Endothelial cell (in vitro differentiated cells): ENCODE measurements around the gene SLC22A4. TPM values are rescaled to one million over a fixed set of nuclear protein-coding genes. Genes with fewer than 3 reads are reported as not detected.

Experiments used
- DNase-seq: peaks from one replicate; pipeline ENCODE4 v3.0.0; 2021; ENCODE audit warnings: low spot score
- H3K27ac Mint-ChIP-seq: one replicate; pipeline ENCODE4 v1.8.0; 2021; ENCODE audit warnings: mixed read lengths, inconsistent platforms; ENCODE audit not compliant: unreplicated experiment
- H3K27me3 Mint-ChIP-seq: one replicate; pipeline ENCODE4 v1.8.0; 2021; ENCODE audit warnings: mild to moderate bottlenecking, moderate library complexity, mixed read lengths, inconsistent platforms; ENCODE audit not compliant: unreplicated experiment
- H3K36me3 Mint-ChIP-seq: one replicate; pipeline ENCODE4 v1.8.0; 2021; ENCODE audit warnings: mild to moderate bottlenecking, low read depth, mixed read lengths, inconsistent platforms; ENCODE audit not compliant: unreplicated experiment
- H3K4me1 Mint-ChIP-seq: one replicate; pipeline ENCODE4 v1.8.0; 2021; ENCODE audit warnings: mild to moderate bottlenecking, mixed read lengths, inconsistent platforms; ENCODE audit not compliant: unreplicated experiment
- H3K4me3 Mint-ChIP-seq: one replicate; pipeline ENCODE4 v1.8.0; 2021; ENCODE audit warnings: mild to moderate bottlenecking, mixed read lengths, inconsistent platforms; ENCODE audit not compliant: unreplicated experiment
- H3K9me3 Mint-ChIP-seq: one replicate; pipeline ENCODE4 v1.8.0; 2021; ENCODE audit warnings: mixed read lengths, inconsistent platforms; ENCODE audit not compliant: unreplicated experiment
- CTCF ChIP-seq: fragments of 200-600 bp; sonication (generic); IDR thresholded peaks from one replicate; pipeline ENCODE4 v1.5.0; 2021; ENCODE audit warnings: antibody characterized with exemption; ENCODE audit not compliant: unreplicated experiment
- total RNA-seq: library from RNA; stranded (reverse); fragmentation: NEBNext Ultra II Directional; extraction: Animal tissue kit (Norgen Biotek cat#: 25700); gene quantifications from one replicate; pipeline ENCODE4 v1.2.1, GENCODE V29; 2021; ENCODE audit not compliant: unreplicated experiment

Gene SLC22A4
- total RNA-seq, 1 donor from 2014 or later: 0.13 TPM

- DNase-seq: peak; percentile 42
- no peak overlapping the region for H3K4me3 Mint-ChIP-seq
- H3K4me1 Mint-ChIP-seq: peaks cover 14% of the 10 kb centered on the region
- peak; percentile 53 for TF ChIP-seq CTCF
- no peaks in the 10 kb centered on the region for H3K9me3 Mint-ChIP-seq
- H3K27ac Mint-ChIP-seq: no peak overlapping the region
- H3K36me3 Mint-ChIP-seq: no peaks in the 10 kb centered on the region
- H3K27me3 Mint-ChIP-seq: peaks cover 2% of the 10 kb centered on the region
Measured at GRCh38 chr5:132385326-132386105, 91.3 kb downstream of the SLC22A4 start.

GRCh38 chr5:132386644-132387286, 92.6 kb downstream of the SLC22A4 start:
- H3K27ac Mint-ChIP-seq: no peak overlapping the region
- peaks cover 2% of the 10 kb centered on the region for H3K27me3 Mint-ChIP-seq
- H3K4me3 Mint-ChIP-seq: no peak overlapping the region
- no peaks in the 10 kb centered on the region for H3K36me3 Mint-ChIP-seq
- TF ChIP-seq CTCF: peak; percentile 62
- peak; percentile 68 for DNase-seq
- peaks cover 14% of the 10 kb centered on the region for H3K4me1 Mint-ChIP-seq
- H3K9me3 Mint-ChIP-seq: no peaks in the 10 kb centered on the region

GRCh38 chr5:132387640-132388117, 93.5 kb downstream of the SLC22A4 start:
- Mint-ChIP-seq H3K27me3 (peaks cover 2% of the 10 kb centered on the region), H3K27ac (peak overlapping the region; percentile 79), H3K4me3 (no peak overlapping the region), H3K9me3 (no peaks in the 10 kb centered on the region), H3K36me3 (no peaks in the 10 kb centered on the region), H3K4me1 (peaks cover 14% of the 10 kb centered on the region)
- DNase-seq: no peak
- no peak for TF ChIP-seq CTCF

GRCh38 chr5:132388244-132389050, 94.3 kb downstream of the SLC22A4 start:
- TF ChIP-seq CTCF: no peak
- H3K9me3 Mint-ChIP-seq: no peaks in the 10 kb centered on the region
- no peaks in the 10 kb centered on the region for H3K36me3 Mint-ChIP-seq
- no peak overlapping the region for H3K4me3 Mint-ChIP-seq
- H3K4me1 Mint-ChIP-seq: peaks cover 14% of the 10 kb centered on the region
- H3K27me3 Mint-ChIP-seq: peaks cover 2% of the 10 kb centered on the region
- peak overlapping the region; percentile 79 for H3K27ac Mint-ChIP-seq
- DNase-seq: no peak
